SK-N-SH (cell line): ENCODE data around the gene OR2V1. TPM values are rescaled to one million over a fixed set of nuclear protein-coding genes. Genes with fewer than 3 reads are reported as not detected.
"Not testable (repeated sequence)": the region's sequence is repeated elsewhere in the genome, so short reads cannot be mapped to it uniquely, and the experiment has no call there.

Experiments used
- CTCF ChIA-PET: fragments of 300-600, 350-600 bp; formaldehyde crosslinking; extraction: SDS; loops from one replicate; lab custom pipeline; 2021; lab: Yijun Ruan, JAX
- POLR2A ChIA-PET: fragments of 350-600 bp; sonication (Branson Sonifier 250); formaldehyde crosslinking; extraction: SDS; loops from one replicate; lab custom pipeline; 2020; ENCODE audit warnings: antibody characterized with exemption, inconsistent platforms; lab: Yijun Ruan, JAX
- DNase-seq: peaks from one replicate; pipeline ENCODE4 v3.0.0; 2012
- H2AFZ ChIP-seq: fragments of 200-600 bp; sonication (generic); 2 replicates; pipeline ENCODE4 v1.8.1; 2016; ENCODE audit warnings: antibody characterized with exemption, mild to moderate bottlenecking, low read depth
- H3F3A ChIP-seq: fragments of 200-600 bp; sonication (generic); replicated peaks from 2 replicates; pipeline ENCODE3; 2016; ENCODE audit warnings: antibody characterized with exemption, mild to moderate bottlenecking; ENCODE audit not compliant: insufficient read depth
- H3K27ac ChIP-seq, 2 experiments: fragments of 200-500 bp in 1 of 2; fragments of 200-600 bp in 1 of 2; sonication (Bioruptor generic) in 1 of 2; sonication (generic), shearing (Covaris generic) in 1 of 2; 2 replicates each; pipeline versions ENCODE4 v1.5.1 to v1.6.1; 2014 to 2016; ENCODE audit warnings: low read depth in 2 of 2, inconsistent platforms in 1 of 2, low read length in 1 of 2, mild to moderate bottlenecking in 1 of 2, mixed read lengths in 1 of 2
- H3K27me3 ChIP-seq: fragments of 200-600 bp; sonication (generic), shearing (Covaris generic); 2 replicates; pipeline ENCODE4 v1.6.1; 2016; ENCODE audit warnings: mixed run types; ENCODE audit not compliant: insufficient read depth
- H3K36me3 ChIP-seq, 2 experiments: fragments of 200-500 bp in 1 of 2; fragments of 200-600 bp in 1 of 2; sonication (Bioruptor generic) in 1 of 2; sonication (generic) in 1 of 2; replicated peaks in 1 of 2; 2 replicates each; pipeline versions ENCODE3 to v1.5.1; 2014 to 2016; ENCODE audit warnings: low read length in 1 of 2, mild to moderate bottlenecking in 1 of 2; ENCODE audit not compliant: insufficient read depth in 2 of 2, control insufficient read depth in 1 of 2
- H3K4me1 ChIP-seq, 2 experiments: fragments of 200-500 bp in 1 of 2; fragments of 200-600 bp in 1 of 2; sonication (Bioruptor generic) in 1 of 2; sonication (generic), shearing (Covaris generic) in 1 of 2; 2 replicates each; pipeline versions ENCODE4 v1.5.1 to v1.6.1; 2014 to 2016; ENCODE audit warnings: low read depth in 1 of 2, low read length in 1 of 2, mixed run types in 1 of 2; ENCODE audit not compliant: insufficient read depth in 2 of 2, control insufficient read depth in 1 of 2
- H3K4me2 ChIP-seq: fragments of 200-600 bp; sonication (generic), shearing (Covaris generic); 2 replicates; pipeline ENCODE4 v1.6.1; 2017; ENCODE audit warnings: mixed run types
- H3K4me3 ChIP-seq, 2 experiments: fragments of 200-500 bp in 1 of 2; fragments of 200-600 bp in 1 of 2; sonication (Bioruptor generic) in 1 of 2; sonication (generic), shearing (Covaris generic) in 1 of 2; 2 replicates each; pipeline versions ENCODE4 v1.5.1 to v1.8.1; 2014 to 2016; ENCODE audit warnings: low read depth in 2 of 2, inconsistent platforms in 1 of 2, low read length in 1 of 2, mild to moderate bottlenecking in 1 of 2, mixed read lengths in 1 of 2, moderate library complexity in 1 of 2
- H3K79me2 ChIP-seq: fragments of 200-600 bp; sonication (generic); 2 replicates; pipeline ENCODE4 v1.8.1; 2017; ENCODE audit warnings: mild to moderate bottlenecking; ENCODE audit not compliant: insufficient read depth
- H3K9ac ChIP-seq: fragments of 200-600 bp; sonication (generic); 2 replicates; pipeline ENCODE4 v1.6.1; 2017; ENCODE audit warnings: mixed run types
- H3K9me2 ChIP-seq: fragments of 200-600 bp; sonication (generic); 2 replicates; pipeline ENCODE4 v1.6.1; 2017; ENCODE audit warnings: mixed run types
- H3K9me3 ChIP-seq: fragments of 200-600 bp; sonication (generic); 2 replicates; pipeline ENCODE4 v1.6.1; 2017; ENCODE audit warnings: mixed run types, mild to moderate bottlenecking, moderate library complexity
- H4K20me1 ChIP-seq: fragments of 200-600 bp; sonication (generic); 2 replicates; pipeline ENCODE4 v1.6.1; 2017; ENCODE audit warnings: mild to moderate bottlenecking, mixed run types; ENCODE audit not compliant: insufficient read depth
- CHD2 ChIP-seq: fragments of 150-350 bp; IDR thresholded peaks from 2 replicates; pipeline ENCODE4 v1.6.1; 2018; ENCODE audit warnings: low read length; ENCODE audit not compliant: partially characterized antibody
- ELF1 ChIP-seq: IDR thresholded peaks from 2 replicates; pipeline ENCODE4 v1.4.0; 2012
- EP300 ChIP-seq, 2 experiments: IDR thresholded peaks; 2 replicates each; pipeline versions ENCODE4 v1.4.0 to v1.6.1; 2012; ENCODE audit warnings: borderline replicate concordance in 1 of 2, low read depth in 1 of 2, low read length in 1 of 2
- EZH2phosphoT487 ChIP-seq: fragments of 200-600 bp; sonication (generic); IDR thresholded peaks from 2 replicates; pipeline ENCODE4 v1.6.1; 2017; ENCODE audit warnings: low read depth, mixed run types, mild to moderate bottlenecking, antibody characterized with exemption, moderate library complexity, borderline replicate concordance
- FOXJ3 ChIP-seq: sonication (generic); formaldehyde crosslinking; IDR thresholded peaks from 2 replicates; pipeline ENCODE4 v1.5.1; 2020; ENCODE audit warnings: mild to moderate bottlenecking, missing genetic modification reagents
- GATA2 ChIP-seq: sonication (generic); formaldehyde crosslinking; IDR thresholded peaks from 2 replicates; pipeline ENCODE4 v1.5.0; 2020; ENCODE audit warnings: mild to moderate bottlenecking, missing genetic modification reagents
- JUND ChIP-seq: IDR thresholded peaks from 2 replicates; pipeline ENCODE4 v1.4.0; 2012
- MXI1 ChIP-seq: IDR thresholded peaks from 2 replicates; pipeline ENCODE4 v1.6.1; 2012; ENCODE audit warnings: mild to moderate bottlenecking, low read depth, low read length, improper control_type of control experiment
- POLR2AphosphoS5 ChIP-seq: IDR thresholded peaks from 2 replicates; pipeline ENCODE4 v1.6.1; 2012; ENCODE audit warnings: low read depth, low read length
- RCOR1 ChIP-seq: fragments of 150-350 bp; IDR thresholded peaks from 2 replicates; pipeline ENCODE4 v1.6.1; 2017; ENCODE audit warnings: antibody characterized with exemption, low read length
- SMC3 ChIP-seq: IDR thresholded peaks from 2 replicates; pipeline ENCODE4 v1.6.1; 2012; ENCODE audit warnings: low read depth, low read length, improper control_type of control experiment
- TAF1 ChIP-seq: IDR thresholded peaks from 2 replicates; pipeline ENCODE4 v1.6.1; 2012; ENCODE audit warnings: low read depth, mild to moderate bottlenecking, low read length, moderate library complexity, borderline replicate concordance
- TCF12 ChIP-seq: IDR thresholded peaks from 2 replicates; pipeline ENCODE4 v1.4.0; 2012
- ZBTB33 ChIP-seq: IDR thresholded peaks from 2 replicates; pipeline ENCODE4 v1.4.0; 2012; ENCODE audit warnings: low read depth, borderline replicate concordance
- WGBS: methylation state at CpG from one replicate; pipeline ENCODE4 v1.1.6; 2017; ENCODE audit warnings: low lambda C conversion rate; 5-methylcytosine and 5-hydroxymethylcytosine counted together
- polyA plus RNA-seq, 3 experiments: library from polyadenylated mRNA; depleted of rRNA; stranded (reverse); fragments of >200 nt; gene quantifications; 2 replicates each; pipeline ENCODE4 v1.2.3, GENCODE V29; 2012
- TF ChIP-seq, protein P1 (sequence below): IDR thresholded peaks from 2 replicates; pipeline ENCODE4 v1.4.0; 2012; ENCODE audit warnings: low read depth
- TF ChIP-seq, protein P2 (sequence below): fragments of 150-350 bp; IDR thresholded peaks from 2 replicates; pipeline ENCODE4 v1.6.1; 2017; ENCODE audit warnings: antibody characterized with exemption, low read length, low read depth, borderline replicate concordance
- TF ChIP-seq, protein P3 (sequence below): fragments of 200-600 bp; sonication (generic); IDR thresholded peaks from 2 replicates; pipeline ENCODE4 v1.6.1; 2017; ENCODE audit warnings: antibody characterized with exemption, mild to moderate bottlenecking, moderate library complexity

The OR2V1 gene
- polyA plus RNA-seq, 1 of the 3 experiments (the other 2 are of a cell fraction): not detected

GRCh38 chr5:181177559-181177958, 46.6 kb upstream of the OR2V1 start:
- 38% methylated on average over 12 of the region's 14 CpGs for WGBS
- H3K9me3 ChIP-seq, H3K27ac ChIP-seq, DNase-seq, H3K4me2 ChIP-seq, H2AFZ ChIP-seq, H4K20me1 ChIP-seq, H3K4me3 ChIP-seq, H3K79me2 ChIP-seq, H3K9me2 ChIP-seq, H3K36me3 ChIP-seq, H3K27me3 ChIP-seq, H3K4me1 ChIP-seq, H3F3A ChIP-seq, H3K9ac ChIP-seq: not testable (repeated sequence)
- POLR2A ChIA-PET: interaction anchor here (0.6 kb wide), 1 partner anchor 337 kb away, joined by 3 read pairs; no protein-coding TSS in a partner anchor
- CTCF ChIA-PET: interaction anchor here (0.6 to 1.1 kb wide), 2 partner anchors 19 to 518 kb away, joined by 3 read pairs; no protein-coding TSS in a partner anchor

GRCh38 chr5:181176254-181176952, 45.4 kb upstream of the OR2V1 start:
- no peak for TF ChIP-seq POLR2AphosphoS5
- TF ChIP-seq, protein P1, sequence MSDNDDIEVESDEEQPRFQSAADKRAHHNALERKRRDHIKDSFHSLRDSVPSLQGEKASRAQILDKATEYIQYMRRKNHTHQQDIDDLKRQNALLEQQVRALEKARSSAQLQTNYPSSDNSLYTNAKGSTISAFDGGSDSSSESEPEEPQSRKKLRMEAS: no peak
- no peak for TF ChIP-seq ZBTB33
- no peak for TF ChIP-seq JUND
- TF ChIP-seq ELF1: no peak
- TF ChIP-seq TAF1: no peak
- TF ChIP-seq RCOR1: no peak
- no peak for TF ChIP-seq SMC3
- no peak for TF ChIP-seq GATA2 (CRISPR knock-in tag)
- no peak for TF ChIP-seq FOXJ3 (CRISPR knock-in tag)
- TF ChIP-seq, protein P2, sequence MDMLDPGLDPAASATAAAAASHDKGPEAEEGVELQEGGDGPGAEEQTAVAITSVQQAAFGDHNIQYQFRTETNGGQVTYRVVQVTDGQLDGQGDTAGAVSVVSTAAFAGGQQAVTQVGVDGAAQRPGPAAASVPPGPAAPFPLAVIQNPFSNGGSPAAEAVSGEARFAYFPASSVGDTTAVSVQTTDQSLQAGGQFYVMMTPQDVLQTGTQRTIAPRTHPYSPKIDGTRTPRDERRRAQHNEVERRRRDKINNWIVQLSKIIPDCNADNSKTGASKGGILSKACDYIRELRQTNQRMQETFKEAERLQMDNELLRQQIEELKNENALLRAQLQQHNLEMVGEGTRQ: no peak
- TF ChIP-seq EP300 (IDR thresholded peaks at IDR 0.05; ENCODE audit: borderline replicate concordance in 1 of 2, low read depth in 1 of 2, low read length in 1 of 2): no peak
- TF ChIP-seq CHD2: no peak
- no peak for TF ChIP-seq TCF12
- TF ChIP-seq, protein P3, sequence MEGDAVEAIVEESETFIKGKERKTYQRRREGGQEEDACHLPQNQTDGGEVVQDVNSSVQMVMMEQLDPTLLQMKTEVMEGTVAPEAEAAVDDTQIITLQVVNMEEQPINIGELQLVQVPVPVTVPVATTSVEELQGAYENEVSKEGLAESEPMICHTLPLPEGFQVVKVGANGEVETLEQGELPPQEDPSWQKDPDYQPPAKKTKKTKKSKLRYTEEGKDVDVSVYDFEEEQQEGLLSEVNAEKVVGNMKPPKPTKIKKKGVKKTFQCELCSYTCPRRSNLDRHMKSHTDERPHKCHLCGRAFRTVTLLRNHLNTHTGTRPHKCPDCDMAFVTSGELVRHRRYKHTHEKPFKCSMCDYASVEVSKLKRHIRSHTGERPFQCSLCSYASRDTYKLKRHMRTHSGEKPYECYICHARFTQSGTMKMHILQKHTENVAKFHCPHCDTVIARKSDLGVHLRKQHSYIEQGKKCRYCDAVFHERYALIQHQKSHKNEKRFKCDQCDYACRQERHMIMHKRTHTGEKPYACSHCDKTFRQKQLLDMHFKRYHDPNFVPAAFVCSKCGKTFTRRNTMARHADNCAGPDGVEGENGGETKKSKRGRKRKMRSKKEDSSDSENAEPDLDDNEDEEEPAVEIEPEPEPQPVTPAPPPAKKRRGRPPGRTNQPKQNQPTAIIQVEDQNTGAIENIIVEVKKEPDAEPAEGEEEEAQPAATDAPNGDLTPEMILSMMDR: no peak
- TF ChIP-seq MXI1: no peak
- TF ChIP-seq EZH2phosphoT487: no peak
- POLR2A ChIA-PET: no interaction called here

More at GRCh38 chr5:181176254-181176952, 45.4 kb upstream of the OR2V1 start:
- Histone ChIP-seq H3K9me2 (no peaks in the 10 kb centered on the region), H3K4me3 (no peak overlapping the region), H3K9me3 (no peaks in the 10 kb centered on the region), H3K36me3 (no peaks in the 10 kb centered on the region), H3K4me1 (no peaks in the 10 kb centered on the region), H3F3A (no peaks in the 10 kb centered on the region), H3K9ac (no peak overlapping the region), H3K79me2 (no peaks in the 10 kb centered on the region), H3K4me2 (no peak overlapping the region), H3K27ac (no peak overlapping the region), H4K20me1 (no peaks in the 10 kb centered on the region), H2AFZ (no peak overlapping the region), H3K27me3 (no peaks in the 10 kb centered on the region)
- 31% methylated on average over 3 of the region's 3 CpGs for WGBS
- CTCF ChIA-PET: interaction anchor here (0.8 to 1.1 kb wide), 2 partner anchors 8 to 18 kb away, joined by 3 read pairs; no protein-coding TSS in a partner anchor
- no peak for DNase-seq
